Mesodermal cell (in vitro differentiated cells): ENCODE measurements around the gene C1orf53. TPM values are rescaled to one million over a fixed set of nuclear protein-coding genes. Genes with fewer than 3 reads are reported as not detected.
"Not testable (repeated sequence)": the region's sequence is repeated elsewhere in the genome, so short reads cannot be mapped to it uniquely, and the experiment has no call there.

Experiments used
- H3K27ac ChIP-seq: 2 replicates; pipeline ENCODE4 v1.7.0; 2013; ENCODE audit warnings: mild to moderate bottlenecking, low read depth, low read length, moderate library complexity; ENCODE audit not compliant: severe bottlenecking
- H3K36me3 ChIP-seq: 2 replicates; pipeline ENCODE4 v1.7.1; 2013; ENCODE audit warnings: mild to moderate bottlenecking, low read length, moderate library complexity; ENCODE audit not compliant: control insufficient read depth, insufficient read depth
- H3K4me1 ChIP-seq: one replicate; pipeline ENCODE4 v1.7.1; 2013; ENCODE audit warnings: mild to moderate bottlenecking, low read length; ENCODE audit not compliant: insufficient read depth, control insufficient read depth, poor library complexity, severe bottlenecking
- H3K4me3 ChIP-seq: 2 replicates; pipeline ENCODE4 v1.7.0; 2013; ENCODE audit warnings: low read length, control low read depth, mild to moderate bottlenecking; ENCODE audit not compliant: insufficient read depth, poor library complexity, severe bottlenecking; ENCODE audit errors: extremely low read depth
- H3K9me3 ChIP-seq: 2 replicates; pipeline ENCODE4 v1.7.1; 2013; ENCODE audit warnings: mild to moderate bottlenecking, low read length, moderate library complexity; ENCODE audit not compliant: control insufficient read depth
- WGBS, 2 experiments: methylation state at CpG; one replicate each; pipeline ENCODE4 v1.1.5; 2013; ENCODE audit warnings: missing lambda C conversion rate in 2 of 2; ENCODE audit not compliant: insufficient coverage in 2 of 2; 5-methylcytosine and 5-hydroxymethylcytosine counted together
- polyA plus RNA-seq, 2 experiments: library from polyadenylated mRNA; stranded (reverse); fragments of 50-300 nt; gene quantifications; one replicate each; pipeline ENCODE4 v1.2.3, GENCODE V29; 2013

The C1orf53 gene
- polyA plus RNA-seq (2013, experiment 1 of 2) = 3.2 TPM
- polyA plus RNA-seq (2013, experiment 2 of 2) = 3.2 TPM

GRCh38 chr1:197902454-197903195 lies at the start of gene C1orf53:
C1orf53 (plus strand) TSS chr1:197902630; CDS start chr1:197902650, 20 bp downstream.
- Histone ChIP-seq H3K9me3 (no peaks in the 10 kb centered on the region), H3K36me3 (no peaks in the 10 kb centered on the region)
- WGBS, 2 experiments = 0% methylated on average over 64 to 72 of the region's 90 CpGs

GRCh38 chr1:197855751-197856150 lies 46.7 kb upstream of the C1orf53 start:
- not testable (repeated sequence) for H3K36me3 ChIP-seq, H3K4me3 ChIP-seq, H3K4me1 ChIP-seq, H3K27ac ChIP-seq, H3K9me3 ChIP-seq
- no CpG with 5 or more reads among the region's 2 CpGs for WGBS, 2 experiments

More at GRCh38 chr1:197902454-197903195, at the start of gene C1orf53:
- H3K27ac ChIP-seq = peak within 1 kb of the TSS; percentile 77
- peak within 1 kb of the TSS; percentile 59 for H3K4me3 ChIP-seq
- H3K4me1 ChIP-seq = peaks cover 4% of the 10 kb centered on the region

- H3K36me3 ChIP-seq = no peaks in the 10 kb centered on the region
- no peak overlapping the region for H3K4me3 ChIP-seq
- 67 to 88% methylated on average over 1 of the region's 2 CpGs for WGBS, 2 experiments
- no peak overlapping the region for H3K27ac ChIP-seq
- H3K9me3 ChIP-seq = no peaks in the 10 kb centered on the region
- no peaks in the 10 kb centered on the region for H3K4me1 ChIP-seq
Measured at GRCh38 chr1:197857477-197857876, 45.0 kb upstream of the C1orf53 start.

GRCh38 chr1:197859024-197859423 lies 43.4 kb upstream of the C1orf53 start:
- H3K9me3 ChIP-seq = no peaks in the 10 kb centered on the region
- no peaks in the 10 kb centered on the region for H3K4me1 ChIP-seq
- 100% methylated on average over 1 of the region's 1 CpG; no CpG with 5 or more reads in 1 of the 2 experiments for WGBS, 2 experiments
- no peak overlapping the region for H3K4me3 ChIP-seq
- H3K27ac ChIP-seq = no peak overlapping the region
- no peaks in the 10 kb centered on the region for H3K36me3 ChIP-seq

GRCh38 chr1:197862221-197862620 lies 40.2 kb upstream of the C1orf53 start:
- no peak overlapping the region for H3K27ac ChIP-seq
- WGBS, 2 experiments = 75% methylated on average over 1 of the region's 3 CpGs; no CpG with 5 or more reads in 1 of the 2 experiments

GRCh38 chr1:197862671-197863070 lies 39.8 kb upstream of the C1orf53 start:
- H3K4me3 ChIP-seq = no peak overlapping the region
- H3K36me3 ChIP-seq = no peaks in the 10 kb centered on the region
- H3K27ac ChIP-seq = no peak overlapping the region
- H3K9me3 ChIP-seq = no peaks in the 10 kb centered on the region
- no peaks in the 10 kb centered on the region for H3K4me1 ChIP-seq

More at GRCh38 chr1:197862221-197862620, 40.2 kb upstream of the C1orf53 start:
- no peaks in the 10 kb centered on the region for H3K4me1 ChIP-seq
- H3K9me3 ChIP-seq = no peaks in the 10 kb centered on the region
- H3K4me3 ChIP-seq = no peak overlapping the region
- no peaks in the 10 kb centered on the region for H3K36me3 ChIP-seq

GRCh38 chr1:197865809-197866208 lies 36.6 kb upstream of the C1orf53 start:
- no peak overlapping the region for H3K4me3 ChIP-seq

GRCh38 chr1:197868751-197869489 lies 33.5 kb upstream of the C1orf53 start:
- Histone ChIP-seq H3K4me1 (no peaks in the 10 kb centered on the region), H3K4me3 (no peak overlapping the region), H3K9me3 (no peaks in the 10 kb centered on the region), H3K27ac (no peak overlapping the region), H3K36me3 (no peaks in the 10 kb centered on the region)
- 60% methylated on average over 1 of the region's 7 CpGs; no CpG with 5 or more reads in 1 of the 2 experiments for WGBS, 2 experiments

More at GRCh38 chr1:197865809-197866208, 36.6 kb upstream of the C1orf53 start:
- Histone ChIP-seq H3K27ac (no peak overlapping the region), H3K9me3 (no peaks in the 10 kb centered on the region), H3K36me3 (no peaks in the 10 kb centered on the region), H3K4me1 (no peaks in the 10 kb centered on the region)
- 89% methylated on average over 1 of the region's 2 CpGs; no CpG with 5 or more reads in 1 of the 2 experiments for WGBS, 2 experiments

- H3K36me3 ChIP-seq = no peaks in the 10 kb centered on the region
- H3K4me1 ChIP-seq = no peaks in the 10 kb centered on the region
- WGBS, 2 experiments = no CpG with 5 or more reads among the region's 2 CpGs
- no peak overlapping the region for H3K4me3 ChIP-seq
- no peaks in the 10 kb centered on the region for H3K9me3 ChIP-seq
- no peak overlapping the region for H3K27ac ChIP-seq
Measured at GRCh38 chr1:197869490-197870077, 32.8 kb upstream of the C1orf53 start.

GRCh38 chr1:197876894-197877293 lies 25.5 kb upstream of the C1orf53 start:
- H3K27ac ChIP-seq = no peak overlapping the region
- H3K4me3 ChIP-seq = no peak overlapping the region
- H3K9me3 ChIP-seq = no peaks in the 10 kb centered on the region

More at GRCh38 chr1:197876894-197877293, 25.5 kb upstream of the C1orf53 start:
- Histone ChIP-seq H3K4me1 (no peaks in the 10 kb centered on the region), H3K36me3 (no peaks in the 10 kb centered on the region)
